A549 (cell line): ENCODE data around the gene PLD1. TPM values are rescaled to one million over a fixed set of nuclear protein-coding genes. Genes with fewer than 3 reads are reported as not detected.

Experiments
- ATAC-seq, 2 experiments: fragments of 200-7000 bp in 1 of 2; fragments of >200 bp in 1 of 2; cut with Nextera tagmentation in 1 of 2; cut with Tn5 transposase in 1 of 2; 3 replicates each; pipeline versions ENCODE4 v1.8.0 to v1.9.1; 2018 to 2020; ENCODE audit warnings: mild to moderate bottlenecking in 1 of 2, moderate library complexity in 1 of 2
- CTCF ChIA-PET: fragments of 300-600 bp; sonication (Branson Sonifier 250); formaldehyde crosslinking; extraction: SDS; loops from one replicate; lab custom pipeline; 2021; ENCODE audit warnings: antibody characterized with exemption, inconsistent platforms; lab: Yijun Ruan, JAX
- POLR2A ChIA-PET: fragments of 350-600 bp; formaldehyde crosslinking; extraction: SDS; loops from one replicate; lab custom pipeline; 2021; ENCODE audit warnings: antibody characterized with exemption, inconsistent platforms; lab: Yijun Ruan, JAX
- DNase-seq, 2 experiments: peaks; one replicate each; pipeline versions ENCODE4 v3.0.0 to v3.0.0-alpha.2; 2011 to 2016; ENCODE audit warnings: low read depth in 1 of 2, low spot score in 1 of 2
- FAIRE-seq: peaks from 2 replicates; lab custom pipeline; 2011; peaks lifted over from hg19 to GRCh38; lab: Jason Lieb, UNC
- H3K27ac ChIP-seq, 2 experiments: fragments of >200 bp; sonication (Bioruptor Twin); formaldehyde crosslinking; 3 replicates each; pipeline ENCODE4 v1.5.1; 2016 to 2017
- H3K4me1 ChIP-seq: fragments of >200 bp; sonication (Bioruptor Twin); formaldehyde crosslinking; 3 replicates; pipeline ENCODE4 v1.6.1; 2016
- H3K4me2 ChIP-seq: fragments of >200 bp; sonication (Bioruptor Twin); formaldehyde crosslinking; 3 replicates; pipeline ENCODE4 v1.6.1; 2016
- H3K4me3 ChIP-seq: fragments of >200 bp; sonication (Bioruptor Twin); formaldehyde crosslinking; 3 replicates; pipeline ENCODE4 v1.5.1; 2016
- H3K9me3 ChIP-seq: fragments of >200 bp; sonication (Bioruptor Twin); formaldehyde crosslinking; 3 replicates; pipeline ENCODE4 v1.6.1; 2016
- ATOH8 ChIP-seq: fragments of 250-450 bp; sonication (Bioruptor Pico); IDR thresholded peaks from 2 replicates; pipeline ENCODE4 v1.5.0; 2020; ENCODE audit warnings: low read depth, mild to moderate bottlenecking, moderate library complexity
- BHLHE40 ChIP-seq: IDR thresholded peaks from 2 replicates; pipeline ENCODE4 v1.6.1; 2012; ENCODE audit warnings: low read depth, low read length, inconsistent platforms
- CBX2 ChIP-seq: fragments of 200-600 bp; sonication (generic); IDR thresholded peaks from 2 replicates; pipeline ENCODE4 v1.6.1; 2016; ENCODE audit warnings: low read depth, mild to moderate bottlenecking, borderline replicate concordance
- CHD2 ChIP-seq: fragments of 150-350 bp; IDR thresholded peaks from 2 replicates; pipeline ENCODE4 v1.6.1; 2014; ENCODE audit warnings: low read length; ENCODE audit not compliant: partially characterized antibody
- CTCF ChIP-seq: fragments of >200 bp; sonication (Bioruptor Twin); formaldehyde crosslinking; IDR thresholded peaks from 3 replicates; pipeline ENCODE4 v1.5.1; 2016
- EHF ChIP-seq: fragments of 250-450 bp; sonication (Bioruptor Pico); IDR thresholded peaks from 2 replicates; pipeline ENCODE4 v1.5.0; 2020; ENCODE audit warnings: mild to moderate bottlenecking
- FOSL2 ChIP-seq, 2 experiments: fragments of 450-650 bp in 1 of 2; fragments of >200 bp in 1 of 2; sonication (Bioruptor Twin) in 1 of 2; formaldehyde crosslinking; IDR thresholded peaks; 2 replicates each; pipeline versions ENCODE4 v1.5.0 to v1.6.1; 2016 to 2020; ENCODE audit warnings: mild to moderate bottlenecking in 1 of 2, moderate library complexity in 1 of 2
- FOXS1 ChIP-seq: fragments of 250-450 bp; sonication (Bioruptor Pico); IDR thresholded peaks from 2 replicates; pipeline ENCODE4 v1.5.0; 2020; ENCODE audit warnings: mild to moderate bottlenecking, moderate library complexity
- HES2 ChIP-seq: fragments of >200 bp; sonication (Bioruptor Twin); formaldehyde crosslinking; IDR thresholded peaks from 2 replicates; pipeline ENCODE4 v1.6.1; 2016
- HOXB5 ChIP-seq: fragments of 250-450 bp; sonication (Bioruptor Pico); IDR thresholded peaks from 2 replicates; pipeline ENCODE4 v1.5.0; 2020; ENCODE audit warnings: mild to moderate bottlenecking, moderate library complexity
- JUN ChIP-seq, 2 experiments: fragments of >200 bp; sonication (Bioruptor Twin); formaldehyde crosslinking; IDR thresholded peaks; 2 replicates in 1 of 2; 3 replicates in 1 of 2; pipeline ENCODE4 v1.6.1; 2016 to 2017
- KDM1A ChIP-seq: fragments of 200-600 bp; sonication (generic); IDR thresholded peaks from 2 replicates; pipeline ENCODE4 v1.6.1; 2016; ENCODE audit warnings: low read depth, mild to moderate bottlenecking
- POLR2A ChIP-seq: IDR thresholded peaks from 2 replicates; pipeline ENCODE4 v1.6.1; 2012; ENCODE audit warnings: mild to moderate bottlenecking, low read length
- RARB ChIP-seq: fragments of 250-450 bp; sonication (Bioruptor Pico); IDR thresholded peaks from 2 replicates; pipeline ENCODE4 v1.8.0; 2021; ENCODE audit warnings: mild to moderate bottlenecking, moderate library complexity
- RFX5 ChIP-seq: fragments of 450-650 bp; IDR thresholded peaks from 2 replicates; pipeline ENCODE4 v1.7.1; 2014; ENCODE audit warnings: antibody characterized with exemption, mild to moderate bottlenecking, moderate library complexity
- SMC3 ChIP-seq: fragments of >200 bp; sonication (Bioruptor Twin); formaldehyde crosslinking; IDR thresholded peaks from 3 replicates; pipeline ENCODE4 v1.6.1; 2018; ENCODE audit warnings: inconsistent platforms
- TFCP2L1 ChIP-seq: fragments of 250-450 bp; sonication (Bioruptor Pico); IDR thresholded peaks from 2 replicates; pipeline ENCODE4 v1.5.0; 2021; ENCODE audit warnings: mild to moderate bottlenecking
- TP53 ChIP-seq: fragments of 250-450 bp; sonication (Bioruptor Pico); IDR thresholded peaks from 2 replicates; pipeline ENCODE4 v1.5.0; 2021; ENCODE audit warnings: mild to moderate bottlenecking, moderate library complexity
- ZFP36 ChIP-seq: fragments of 450-650 bp; IDR thresholded peaks from 2 replicates; pipeline ENCODE4 v1.6.1; 2014; ENCODE audit warnings: borderline replicate concordance; ENCODE audit not compliant: partially characterized antibody
- WGBS: methylation state at CpG from one replicate; pipeline ENCODE4 v1.1.6; 2017; ENCODE audit errors: missing lambda C conversion rate; 5-methylcytosine and 5-hydroxymethylcytosine counted together
- polyA plus RNA-seq, 4 experiments: library from polyadenylated mRNA; depleted of rRNA in 3 of 4; stranded (reverse); fragments of >200 nt; fragmentation: RNase III in 1 of 4; extraction: RNeasy Plus Mini Kit Qiagen cat#74134 plus additional on column Dnase treatment in 1 of 4; gene quantifications; 2 replicates in 3 of 4; 3 replicates in 1 of 4; pipeline ENCODE4 v1.2.3, GENCODE V29; 2011 to 2017
- TF ChIP-seq, protein P1 (sequence below): fragments of 150-350 bp; IDR thresholded peaks from 2 replicates; pipeline ENCODE4 v1.6.1; 2014; ENCODE audit warnings: low read depth, mild to moderate bottlenecking, low read length
- TF ChIP-seq, protein P2 (sequence below): fragments of 250-450 bp; sonication (Bioruptor Pico); IDR thresholded peaks from 2 replicates; pipeline ENCODE4 v1.5.0; 2021; ENCODE audit warnings: mild to moderate bottlenecking, moderate library complexity, borderline replicate concordance

Gene PLD1
- polyA plus RNA-seq, 2 of the 4 experiments (the other 2 are of a cell fraction) = 6.6 to 27.2 TPM

DNA sequence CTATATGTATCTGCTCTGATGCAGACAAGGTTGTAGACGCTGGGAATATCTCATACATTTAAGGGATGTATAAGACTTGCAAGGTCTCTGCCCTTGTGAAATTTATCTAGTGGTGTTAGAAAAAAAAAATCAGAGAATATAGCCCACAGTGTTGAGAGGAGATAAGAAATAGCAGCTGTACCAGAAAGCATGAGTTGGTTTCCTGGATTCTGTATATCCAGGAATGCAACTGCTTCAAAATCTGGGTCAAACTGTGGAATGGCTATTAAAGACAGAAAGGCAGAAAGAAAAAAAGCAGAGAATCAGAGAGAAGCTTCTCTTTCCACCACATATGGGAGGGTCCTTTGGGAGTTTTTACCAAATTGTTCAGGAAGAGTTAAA lies 31.3 kb upstream of the PLD1 start:
- H3K4me2 ChIP-seq = peak overlapping the region; percentile 16; the same call in 1 of the 3 replicates
- 83% methylated on average over 1 of the region's 1 CpG for WGBS
- ChIA-PET CTCF (interaction anchor here (0.9 to 1.5 kb wide), 2 partner anchors 12 to 69 kb away, joined by 3 to 7 read pairs; no protein-coding TSS in a partner anchor), POLR2A (no interaction called here)
- H3K27ac ChIP-seq = peak overlapping the region in 1 of 2 experiments; percentile 77; a peak in 2 of 6 replicates
- peaks cover 54% of the 10 kb centered on the region for H3K4me1 ChIP-seq
- no peak overlapping the region for H3K4me3 ChIP-seq
- TF ChIP-seq RFX5 (no peak), JUN (IDR thresholded peaks at IDR 0.05) (no peak), SMC3 (no peak), HES2 (no peak), CBX2 (no peak)
- DNase-seq (no peak), FAIRE-seq (no peak), ATAC-seq (no peak)
- no peaks in the 10 kb centered on the region for H3K9me3 ChIP-seq

- peaks cover 48% of the 10 kb centered on the region for H3K4me1 ChIP-seq
- no peak for TF ChIP-seq EHF (CRISPR knock-in tag)
- TF ChIP-seq, protein P1, sequence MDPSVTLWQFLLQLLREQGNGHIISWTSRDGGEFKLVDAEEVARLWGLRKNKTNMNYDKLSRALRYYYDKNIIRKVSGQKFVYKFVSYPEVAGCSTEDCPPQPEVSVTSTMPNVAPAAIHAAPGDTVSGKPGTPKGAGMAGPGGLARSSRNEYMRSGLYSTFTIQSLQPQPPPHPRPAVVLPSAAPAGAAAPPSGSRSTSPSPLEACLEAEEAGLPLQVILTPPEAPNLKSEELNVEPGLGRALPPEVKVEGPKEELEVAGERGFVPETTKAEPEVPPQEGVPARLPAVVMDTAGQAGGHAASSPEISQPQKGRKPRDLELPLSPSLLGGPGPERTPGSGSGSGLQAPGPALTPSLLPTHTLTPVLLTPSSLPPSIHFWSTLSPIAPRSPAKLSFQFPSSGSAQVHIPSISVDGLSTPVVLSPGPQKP = no peak
- TF ChIP-seq TFCP2L1 = no peak
- no peak for TF ChIP-seq CHD2
- TF ChIP-seq BHLHE40 = no peak
- TF ChIP-seq ATOH8 (CRISPR knock-in tag) = no peak
- no peak for TF ChIP-seq FOSL2 (IDR thresholded peaks at IDR 0.05)
- no peak for TF ChIP-seq FOSL2 (CRISPR knock-in tag; IDR thresholded peaks at IDR 0.05)
- TF ChIP-seq, all 56 proteins: peak for 0
- POLR2A ChIA-PET = no interaction called here
- Histone ChIP-seq H3K4me2 (peak overlapping the region; percentile 16; the same call in 2 of the 3 replicates), H3K9me3 (no peaks in the 10 kb centered on the region), H3K4me3 (no peak overlapping the region), H3K27ac (peak overlapping the region; percentile 42 to 77; a peak in 5 of 6 replicates)
- DNase-seq = no peak
- CTCF ChIA-PET = interaction anchor here (0.6 to 1.5 kb wide), 5 partner anchors 11 to 810 kb away, joined by 3 to 7 read pairs (median 3); no protein-coding TSS in a partner anchor
- FAIRE-seq = no peak
- no peak for ATAC-seq
- 59% methylated on average over 6 of the region's 6 CpGs for WGBS
These were observed 30.7 kb upstream of the PLD1 start for GRCh38 chr3:171840811-171841619.

GRCh38 chr3:171840445-171840810 lies 30.1 kb upstream of the PLD1 start:
- no peak for TF ChIP-seq ZFP36
- no peak for TF ChIP-seq KDM1A
- no peak for TF ChIP-seq JUN (IDR thresholded peaks at IDR 0.05)
- no peak for TF ChIP-seq RARB (CRISPR knock-in tag)
- Histone ChIP-seq H3K4me1 (peaks cover 42% of the 10 kb centered on the region), H3K4me2 (peak overlapping the region; percentile 16; the same call in 2 of the 3 replicates), H3K4me3 (no peak overlapping the region), H3K9me3 (no peaks in the 10 kb centered on the region), H3K27ac (peak overlapping the region; percentile 42 to 77; a peak in 5 of 6 replicates)
- ATAC-seq (no peak), DNase-seq (no peak), FAIRE-seq (no peak)
- ChIA-PET POLR2A (no interaction called here), CTCF (interaction anchor here (0.9 to 1.2 kb wide), 2 partner anchors 179 to 205 kb away, joined by 3 read pairs; no protein-coding TSS in a partner anchor)
- 95% methylated on average over 2 of the region's 2 CpGs for WGBS

DNA sequence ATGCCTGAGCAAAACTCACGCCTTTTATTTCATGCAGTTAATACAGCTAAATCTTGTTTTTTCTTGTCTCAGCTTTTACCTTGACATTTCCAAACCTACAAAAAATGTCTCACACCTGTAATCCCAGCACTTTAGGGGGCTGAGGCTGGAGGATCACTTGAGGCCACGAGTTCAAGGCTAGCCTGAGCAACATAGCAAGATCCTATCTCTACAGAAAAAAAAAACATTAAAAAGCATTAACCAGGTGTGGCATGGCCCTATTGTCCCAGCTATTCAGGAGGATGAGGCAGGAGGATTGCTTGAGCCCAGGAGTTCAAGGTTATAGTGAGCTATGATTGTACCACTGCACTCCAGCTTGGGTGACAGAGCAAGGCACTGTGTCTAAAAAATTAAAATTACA lies 29.0 kb upstream of the PLD1 start:
- ChIA-PET POLR2A (no interaction called here), CTCF (interaction anchor here (1.4 to 2.2 kb wide), 3 partner anchors 9 to 192 kb away, joined by 3 to 10 read pairs (median 4); no protein-coding TSS in a partner anchor)
- H3K9me3 ChIP-seq = no peaks in the 10 kb centered on the region
- no peak for FAIRE-seq
- no peak for DNase-seq
- WGBS = 88% methylated on average over 2 of the region's 2 CpGs
- peaks cover 43% of the 10 kb centered on the region for H3K4me1 ChIP-seq
- H3K4me2 ChIP-seq = no peak overlapping the region; the same call in 2 of the 3 replicates
- H3K4me3 ChIP-seq = no peak overlapping the region
- peak overlapping the region in 1 of 2 experiments; percentile 73; a peak in 2 of 6 replicates for H3K27ac ChIP-seq
- ATAC-seq = no peak
- TF ChIP-seq CHD2 = no peak
- TF ChIP-seq CTCF = no peak
- no peak for TF ChIP-seq BHLHE40
- TF ChIP-seq SMC3 = no peak
- no peak for TF ChIP-seq POLR2A
- TF ChIP-seq TP53 (CRISPR knock-in tag) = no peak
- no peak for TF ChIP-seq TFCP2L1
- TF ChIP-seq EHF (CRISPR knock-in tag) = no peak
- TF ChIP-seq RFX5 = no peak
- no peak for TF ChIP-seq FOXS1
- no peak for TF ChIP-seq HES2
- no peak for TF ChIP-seq HOXB5
- no peak for TF ChIP-seq RARB (CRISPR knock-in tag)
- TF ChIP-seq, protein P2, sequence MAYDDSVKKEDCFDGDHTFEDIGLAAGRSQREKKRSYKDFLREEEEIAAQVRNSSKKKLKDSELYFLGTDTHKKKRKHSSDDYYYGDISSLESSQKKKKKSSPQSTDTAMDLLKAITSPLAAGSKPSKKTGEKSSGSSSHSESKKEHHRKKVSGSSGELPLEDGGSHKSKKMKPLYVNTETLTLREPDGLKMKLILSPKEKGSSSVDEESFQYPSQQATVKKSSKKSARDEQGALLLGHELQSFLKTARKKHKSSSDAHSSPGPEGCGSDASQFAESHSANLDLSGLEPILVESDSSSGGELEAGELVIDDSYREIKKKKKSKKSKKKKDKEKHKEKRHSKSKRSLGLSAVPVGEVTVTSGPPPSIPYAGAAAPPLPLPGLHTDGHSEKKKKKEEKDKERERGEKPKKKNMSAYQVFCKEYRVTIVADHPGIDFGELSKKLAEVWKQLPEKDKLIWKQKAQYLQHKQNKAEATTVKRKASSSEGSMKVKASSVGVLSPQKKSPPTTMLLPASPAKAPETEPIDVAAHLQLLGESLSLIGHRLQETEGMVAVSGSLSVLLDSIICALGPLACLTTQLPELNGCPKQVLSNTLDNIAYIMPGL (CRISPR knock-in tag) = no peak
